SH-SY5Y (cell line): Measurements from ENCODE around the gene RABEP2.

Experiments
- GATA2 ChIP-seq: IDR thresholded peaks from 2 replicates; pipeline ENCODE4 v1.6.1; 2011; ENCODE audit warnings: mild to moderate bottlenecking, low read depth, low read length
- GATA3 ChIP-seq: IDR thresholded peaks from 2 replicates; pipeline ENCODE4 v1.6.1; 2011; ENCODE audit warnings: low read depth, mild to moderate bottlenecking, low read length, moderate library complexity

RABEP2 gene

DNA sequence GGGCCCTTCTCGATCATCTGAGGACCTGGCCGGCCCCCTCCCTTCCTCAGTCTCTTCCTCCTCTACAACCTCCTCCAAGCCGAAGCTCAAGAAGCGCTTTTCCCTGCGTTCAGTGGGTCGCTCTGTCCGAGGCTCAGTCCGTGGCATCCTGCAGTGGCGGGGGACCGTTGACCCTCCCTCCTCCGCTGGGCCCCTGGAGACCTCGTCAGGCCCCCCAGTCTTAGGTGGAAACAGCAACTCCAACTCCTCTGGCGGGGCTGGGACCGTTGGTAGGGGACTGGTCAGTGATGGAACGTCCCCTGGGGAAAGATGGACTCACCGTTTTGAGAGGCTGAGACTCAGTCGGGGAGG is 58.6 kb downstream of the RABEP2 start:
- TF ChIP-seq GATA2 (no peak), GATA3 (no peak)

DNA sequence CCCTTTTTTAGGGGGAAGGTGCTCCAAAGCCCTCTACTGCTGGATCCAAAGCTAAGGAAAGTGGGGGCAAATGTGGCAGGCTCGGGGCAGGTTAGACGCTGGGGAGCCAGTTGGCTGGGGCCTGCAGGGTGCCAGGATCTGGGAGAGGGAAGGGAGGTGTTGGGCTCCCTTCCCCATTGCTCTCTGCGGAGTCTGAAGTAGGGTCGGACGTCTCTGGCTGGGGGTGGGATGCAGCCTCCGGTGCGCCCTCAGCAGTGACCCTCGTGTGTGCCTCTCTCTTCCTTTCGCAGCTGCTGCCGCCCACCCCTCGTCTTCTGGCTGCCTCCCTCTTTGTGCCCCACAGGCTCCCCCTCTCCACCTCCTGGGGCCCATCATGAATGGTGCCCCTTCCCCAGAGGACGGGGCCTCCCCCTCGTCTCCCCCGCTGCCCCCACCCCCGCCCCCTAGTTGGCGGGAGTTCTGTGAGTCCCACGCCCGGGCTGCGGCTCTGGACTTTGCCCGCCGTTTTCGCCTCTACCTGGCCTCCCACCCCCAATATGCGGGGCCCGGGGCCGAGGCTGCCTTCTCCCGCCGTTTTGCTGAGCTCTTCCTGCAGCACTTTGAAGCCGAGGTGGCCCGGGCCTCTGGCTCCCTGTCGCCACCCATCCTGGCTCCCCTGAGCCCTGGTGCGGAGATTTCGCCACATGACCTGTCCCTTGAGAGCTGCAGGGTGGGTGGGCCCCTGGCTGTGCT is 59.1 kb downstream of the RABEP2 start:
- TF ChIP-seq GATA2 (no peak), GATA3 (no peak)

DNA sequence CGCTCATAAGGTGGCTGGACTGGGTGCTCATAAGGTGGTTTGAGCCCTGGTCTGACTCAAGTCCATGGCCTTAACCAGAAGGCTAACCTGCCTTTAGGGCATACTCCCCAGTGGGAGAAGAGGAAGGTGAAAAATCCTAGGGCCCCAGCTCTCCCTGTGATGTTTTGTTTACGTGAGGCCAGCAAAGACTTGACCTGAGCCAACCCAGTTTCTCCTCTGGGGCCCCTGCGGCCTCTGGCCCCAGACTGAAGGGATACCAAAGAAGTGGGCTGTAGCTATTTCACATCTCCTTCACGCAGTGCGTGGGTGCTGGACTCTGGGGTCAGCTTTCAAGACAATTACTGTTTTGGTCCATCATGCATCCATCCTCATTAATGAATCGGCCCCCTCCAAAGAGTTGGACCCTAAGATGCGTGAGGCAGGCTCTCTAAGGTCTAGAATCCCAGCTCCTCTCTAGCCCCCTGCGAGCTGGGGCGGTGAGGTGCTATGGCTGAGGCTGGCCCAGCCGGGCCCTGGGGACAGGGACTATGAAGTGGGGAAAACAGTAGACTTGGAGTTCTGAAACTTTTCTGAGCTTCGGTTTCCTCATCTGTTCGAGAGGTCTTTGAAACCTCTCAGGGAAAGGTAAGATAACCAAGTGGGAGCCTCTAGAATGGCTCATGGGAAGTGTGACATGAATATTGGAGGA is 59.9 kb downstream of the RABEP2 start:
- no peak for TF ChIP-seq GATA2
- TF ChIP-seq GATA3: no peak

DNA sequence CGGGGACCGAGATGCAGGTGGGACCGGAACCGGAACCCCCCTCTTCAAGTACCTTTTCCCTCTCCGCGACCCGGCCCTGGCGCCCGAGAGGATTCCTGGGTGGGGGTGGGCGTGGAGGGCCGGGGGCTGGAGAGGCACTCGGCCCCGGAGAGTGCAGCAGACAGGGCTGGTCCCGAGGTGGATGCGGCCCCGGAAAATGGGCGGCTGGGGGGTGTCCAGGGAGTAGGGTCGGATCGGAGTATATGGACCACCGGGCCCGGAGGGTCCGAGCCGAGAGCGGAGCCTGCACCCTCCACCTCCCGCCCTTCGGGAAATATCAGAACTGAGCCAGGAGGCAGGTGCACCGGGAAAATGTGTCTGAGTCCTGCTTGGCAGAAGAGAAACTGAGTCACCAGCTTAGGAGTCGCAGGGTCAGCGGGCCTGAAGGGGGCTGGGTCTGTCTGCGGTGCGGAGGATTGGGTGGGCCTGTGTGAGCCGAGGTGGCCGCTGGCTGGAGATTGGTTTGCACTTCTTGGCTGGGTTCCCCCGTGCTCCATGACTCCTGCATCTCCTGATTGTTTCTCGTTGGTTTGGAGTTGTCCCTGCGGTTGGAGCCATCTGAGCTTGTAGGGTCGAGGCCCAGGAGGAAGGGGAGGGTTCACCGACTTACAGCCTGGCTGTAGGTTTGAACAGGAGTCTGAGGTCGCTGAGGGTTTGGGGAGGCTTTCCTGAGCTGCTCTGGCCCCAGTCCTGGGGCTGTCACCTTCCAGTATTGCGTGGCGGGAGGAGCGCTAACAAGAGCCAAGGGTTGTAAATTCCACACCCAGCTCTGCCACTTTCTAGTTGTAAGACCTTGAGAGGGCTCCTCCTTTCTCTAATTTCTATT is 60.9 kb downstream of the RABEP2 start:
- TF ChIP-seq GATA3: no peak
- TF ChIP-seq GATA2: no peak

DNA sequence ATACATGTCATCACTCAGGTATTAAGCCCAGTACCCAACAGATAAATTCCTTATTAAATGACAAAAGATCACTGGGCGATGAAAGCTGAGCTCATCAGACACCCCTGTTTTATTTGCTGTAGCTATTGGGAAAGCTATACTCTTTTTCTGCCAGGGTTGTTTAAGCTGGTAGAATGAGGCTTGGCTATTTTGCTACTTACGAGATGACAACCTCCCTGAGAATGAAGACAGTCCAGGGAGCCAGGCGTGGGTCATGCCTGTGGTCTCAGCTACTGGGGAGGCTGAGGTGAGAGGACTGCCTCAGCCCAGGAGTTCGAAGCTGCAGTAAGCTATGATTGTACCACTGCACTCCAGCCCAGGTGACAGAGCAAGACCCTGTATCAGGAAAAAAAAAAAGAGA is 65.7 kb downstream of the RABEP2 start:
- no peak for TF ChIP-seq GATA2
- TF ChIP-seq GATA3: no peak

DNA sequence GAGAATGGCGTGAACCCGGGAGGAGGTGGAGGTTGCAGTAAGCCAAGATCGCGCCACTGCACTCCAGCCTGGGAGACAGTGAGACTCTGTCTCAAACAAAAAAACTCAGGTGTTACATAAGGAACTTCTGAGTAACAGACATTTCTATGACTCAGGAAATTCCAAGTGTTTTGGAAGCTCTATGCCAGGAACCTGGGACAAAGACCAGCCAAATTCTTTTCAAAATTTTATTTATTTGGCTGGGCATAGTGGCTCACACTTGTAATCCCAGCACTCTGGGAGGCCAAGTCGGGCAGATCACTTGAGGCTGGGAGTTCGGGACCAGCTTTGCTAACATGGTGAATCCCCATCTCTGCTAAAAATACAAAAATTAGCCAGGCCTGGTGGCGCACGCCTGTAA is 66.6 kb downstream of the RABEP2 start:
- no peak for TF ChIP-seq GATA3
